ENCODE measurements around the gene NUCKS1.

DNA sequence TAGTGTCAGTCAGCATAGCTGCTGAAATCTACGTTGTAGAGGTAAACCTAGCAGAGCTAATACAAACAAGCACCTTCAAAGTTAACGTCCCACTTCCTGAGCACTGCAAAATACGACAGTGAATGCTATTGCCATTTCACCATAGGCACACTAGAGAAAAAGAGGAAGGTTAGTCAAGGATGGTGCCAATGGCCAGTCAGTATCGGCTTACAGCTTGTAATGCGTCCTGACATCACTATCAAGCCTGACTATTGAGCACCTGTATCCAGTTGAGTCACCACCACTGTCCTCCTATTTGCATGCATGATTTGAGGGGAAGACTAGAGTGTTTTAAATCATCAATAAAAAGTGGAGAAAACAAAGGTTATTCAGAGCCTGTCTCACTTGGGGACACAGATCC is 34.4 kb downstream of the NUCKS1 start:
- TF ChIP-seq POLR2A (IDR thresholded peaks at IDR 0.05; ENCODE audit: extremely low read depth, insufficient read length): no peak
- TF ChIP-seq, protein P1, sequence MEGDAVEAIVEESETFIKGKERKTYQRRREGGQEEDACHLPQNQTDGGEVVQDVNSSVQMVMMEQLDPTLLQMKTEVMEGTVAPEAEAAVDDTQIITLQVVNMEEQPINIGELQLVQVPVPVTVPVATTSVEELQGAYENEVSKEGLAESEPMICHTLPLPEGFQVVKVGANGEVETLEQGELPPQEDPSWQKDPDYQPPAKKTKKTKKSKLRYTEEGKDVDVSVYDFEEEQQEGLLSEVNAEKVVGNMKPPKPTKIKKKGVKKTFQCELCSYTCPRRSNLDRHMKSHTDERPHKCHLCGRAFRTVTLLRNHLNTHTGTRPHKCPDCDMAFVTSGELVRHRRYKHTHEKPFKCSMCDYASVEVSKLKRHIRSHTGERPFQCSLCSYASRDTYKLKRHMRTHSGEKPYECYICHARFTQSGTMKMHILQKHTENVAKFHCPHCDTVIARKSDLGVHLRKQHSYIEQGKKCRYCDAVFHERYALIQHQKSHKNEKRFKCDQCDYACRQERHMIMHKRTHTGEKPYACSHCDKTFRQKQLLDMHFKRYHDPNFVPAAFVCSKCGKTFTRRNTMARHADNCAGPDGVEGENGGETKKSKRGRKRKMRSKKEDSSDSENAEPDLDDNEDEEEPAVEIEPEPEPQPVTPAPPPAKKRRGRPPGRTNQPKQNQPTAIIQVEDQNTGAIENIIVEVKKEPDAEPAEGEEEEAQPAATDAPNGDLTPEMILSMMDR (IDR thresholded peaks at IDR 0.05; ENCODE audit: low read depth, low read length): no peak
- no peak for TF ChIP-seq MYC (IDR thresholded peaks at IDR 0.05; ENCODE audit: low read depth, low read length)
- TF ChIP-seq, protein P2, sequence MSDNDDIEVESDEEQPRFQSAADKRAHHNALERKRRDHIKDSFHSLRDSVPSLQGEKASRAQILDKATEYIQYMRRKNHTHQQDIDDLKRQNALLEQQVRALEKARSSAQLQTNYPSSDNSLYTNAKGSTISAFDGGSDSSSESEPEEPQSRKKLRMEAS (IDR thresholded peaks at IDR 0.05; ENCODE audit: low read depth, low read length): no peak

Measured in NB4 (cell line).